ENCODE measurements around the gene THSD4. TPM values are rescaled to one million over a fixed set of nuclear protein-coding genes. Genes with fewer than 3 reads are reported as not detected.
A peak's percentile ranks its signal among the peaks of the same experiment; 100 is the strongest.

Gene THSD4
- total and polyA plus RNA-seq, 4 donors, result 6.0 to 42.4 (median 18.5) TPM

- TF ChIP-seq, protein P1, sequence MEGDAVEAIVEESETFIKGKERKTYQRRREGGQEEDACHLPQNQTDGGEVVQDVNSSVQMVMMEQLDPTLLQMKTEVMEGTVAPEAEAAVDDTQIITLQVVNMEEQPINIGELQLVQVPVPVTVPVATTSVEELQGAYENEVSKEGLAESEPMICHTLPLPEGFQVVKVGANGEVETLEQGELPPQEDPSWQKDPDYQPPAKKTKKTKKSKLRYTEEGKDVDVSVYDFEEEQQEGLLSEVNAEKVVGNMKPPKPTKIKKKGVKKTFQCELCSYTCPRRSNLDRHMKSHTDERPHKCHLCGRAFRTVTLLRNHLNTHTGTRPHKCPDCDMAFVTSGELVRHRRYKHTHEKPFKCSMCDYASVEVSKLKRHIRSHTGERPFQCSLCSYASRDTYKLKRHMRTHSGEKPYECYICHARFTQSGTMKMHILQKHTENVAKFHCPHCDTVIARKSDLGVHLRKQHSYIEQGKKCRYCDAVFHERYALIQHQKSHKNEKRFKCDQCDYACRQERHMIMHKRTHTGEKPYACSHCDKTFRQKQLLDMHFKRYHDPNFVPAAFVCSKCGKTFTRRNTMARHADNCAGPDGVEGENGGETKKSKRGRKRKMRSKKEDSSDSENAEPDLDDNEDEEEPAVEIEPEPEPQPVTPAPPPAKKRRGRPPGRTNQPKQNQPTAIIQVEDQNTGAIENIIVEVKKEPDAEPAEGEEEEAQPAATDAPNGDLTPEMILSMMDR (IDR thresholded peaks at IDR 0.05; ENCODE audit: control extremely low read depth, extremely low read depth), result no peak
- no peak overlapping the region for H3K9ac ChIP-seq (ENCODE audit: insufficient read depth in 1 of 2, low read length in 2 of 2)
- DNase-seq (peak in 1 of 3 donors; percentile 25), ATAC-seq (ENCODE audit: insufficient read depth, low FRiP score) (no peak)
- no peak overlapping the region for H3K27ac ChIP-seq (ENCODE audit: low read depth in 1 of 2, low read length in 1 of 2)
- WGBS, 2 donors, result 53 to 55% methylated on average over 3 of the region's 3 CpGs
- peaks cover 0 to 3% (median 0%) of the 10 kb centered on the region in 4 donors for H3K9me3 ChIP-seq (ENCODE audit: control insufficient read depth in 4 of 4, insufficient read depth in 3 of 4, low read length in 3 of 4)
- no peak overlapping the region for H3K4me3 ChIP-seq
- no peaks in the 10 kb centered on the region for H3K27me3 ChIP-seq (ENCODE audit: control insufficient read depth in 3 of 3, insufficient read depth in 3 of 3, low read length in 2 of 3)
- peaks cover 0 to 2% (median 0%) of the 10 kb centered on the region in 5 donors for H3K4me1 ChIP-seq (ENCODE audit: control insufficient read depth in 5 of 5, insufficient read depth in 5 of 5, low read length in 5 of 5)
- no peaks in the 10 kb centered on the region for H3K36me3 ChIP-seq (ENCODE audit: control insufficient read depth in 4 of 4, insufficient read depth in 4 of 4, low read length in 4 of 4)
Observed at GRCh38 chr15:71096676-71097075, 18.6 kb upstream of the THSD4 start.

DNA sequence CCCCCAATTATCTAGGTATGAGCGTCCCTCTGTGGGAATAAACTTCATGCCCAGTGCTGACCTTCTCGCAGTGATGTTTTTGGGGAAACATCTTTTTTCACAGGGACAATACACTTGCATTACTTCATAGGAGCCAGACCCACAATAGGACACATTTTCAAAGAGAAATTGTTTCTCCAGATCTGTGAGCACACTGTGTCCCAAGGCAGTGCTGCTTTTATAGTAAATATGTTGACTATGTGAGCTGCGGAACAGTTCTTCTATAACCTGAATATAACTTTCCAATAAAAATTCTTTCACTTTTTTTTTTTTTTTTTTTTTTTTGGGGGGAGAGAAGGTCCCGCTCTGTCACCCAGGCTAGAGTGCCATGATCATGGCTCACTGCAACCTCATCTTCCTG is 17.4 kb upstream of the THSD4 start:
- H3K27me3 ChIP-seq (ENCODE audit: control insufficient read depth in 3 of 3, insufficient read depth in 3 of 3, low read length in 2 of 3), result no peaks in the 10 kb centered on the region
- 94 to 99% methylated on average over 4 of the region's 4 CpGs for WGBS, 2 donors
- ATAC-seq (ENCODE audit: insufficient read depth, low FRiP score), result no peak

GRCh38 chr15:71098920-71099319 is 16.4 kb upstream of the THSD4 start:
- no peak overlapping the region for H3K9ac ChIP-seq (ENCODE audit: insufficient read depth in 1 of 2, low read length in 2 of 2)
- no peak for ATAC-seq (ENCODE audit: insufficient read depth, low FRiP score)
- no peak for DNase-seq
- WGBS, 2 donors, result 75 to 89% methylated on average over 1 of the region's 1 CpG
- H3K27me3 ChIP-seq (ENCODE audit: control insufficient read depth in 3 of 3, insufficient read depth in 3 of 3, low read length in 2 of 3), result no peaks in the 10 kb centered on the region
- H3K4me3 ChIP-seq, result no peak overlapping the region
- H3K27ac ChIP-seq (ENCODE audit: low read depth in 1 of 2, low read length in 1 of 2), result no peak overlapping the region
- peaks cover 0 to 5% (median 0%) of the 10 kb centered on the region in 5 donors for H3K4me1 ChIP-seq (ENCODE audit: control insufficient read depth in 5 of 5, insufficient read depth in 5 of 5, low read length in 5 of 5)
- no peaks in the 10 kb centered on the region for H3K36me3 ChIP-seq (ENCODE audit: control insufficient read depth in 4 of 4, insufficient read depth in 4 of 4, low read length in 4 of 4)
- H3K9me3 ChIP-seq (ENCODE audit: control insufficient read depth in 4 of 4, insufficient read depth in 3 of 4, low read length in 3 of 4), result peaks cover 0 to 3% (median 0%) of the 10 kb centered on the region in 4 donors
- TF ChIP-seq, protein P1 (IDR thresholded peaks at IDR 0.05; ENCODE audit: control extremely low read depth, extremely low read depth), result no peak

More for the DNA sequence above, 17.4 kb upstream of the THSD4 start:
- no peaks in the 10 kb centered on the region for H3K36me3 ChIP-seq (ENCODE audit: control insufficient read depth in 4 of 4, insufficient read depth in 4 of 4, low read length in 4 of 4)
- no peak for DNase-seq
- H3K4me1 ChIP-seq (ENCODE audit: control insufficient read depth in 5 of 5, insufficient read depth in 5 of 5, low read length in 5 of 5), result peaks cover 0 to 2% (median 0%) of the 10 kb centered on the region in 5 donors
- TF ChIP-seq, protein P1 (IDR thresholded peaks at IDR 0.05; ENCODE audit: control extremely low read depth, extremely low read depth), result no peak
- no peak overlapping the region for H3K27ac ChIP-seq (ENCODE audit: low read depth in 1 of 2, low read length in 1 of 2)
- peaks cover 0 to 3% (median 0%) of the 10 kb centered on the region in 4 donors for H3K9me3 ChIP-seq (ENCODE audit: control insufficient read depth in 4 of 4, insufficient read depth in 3 of 4, low read length in 3 of 4)
- H3K4me3 ChIP-seq, result no peak overlapping the region
- H3K9ac ChIP-seq (ENCODE audit: insufficient read depth in 1 of 2, low read length in 2 of 2), result no peak overlapping the region

DNA sequence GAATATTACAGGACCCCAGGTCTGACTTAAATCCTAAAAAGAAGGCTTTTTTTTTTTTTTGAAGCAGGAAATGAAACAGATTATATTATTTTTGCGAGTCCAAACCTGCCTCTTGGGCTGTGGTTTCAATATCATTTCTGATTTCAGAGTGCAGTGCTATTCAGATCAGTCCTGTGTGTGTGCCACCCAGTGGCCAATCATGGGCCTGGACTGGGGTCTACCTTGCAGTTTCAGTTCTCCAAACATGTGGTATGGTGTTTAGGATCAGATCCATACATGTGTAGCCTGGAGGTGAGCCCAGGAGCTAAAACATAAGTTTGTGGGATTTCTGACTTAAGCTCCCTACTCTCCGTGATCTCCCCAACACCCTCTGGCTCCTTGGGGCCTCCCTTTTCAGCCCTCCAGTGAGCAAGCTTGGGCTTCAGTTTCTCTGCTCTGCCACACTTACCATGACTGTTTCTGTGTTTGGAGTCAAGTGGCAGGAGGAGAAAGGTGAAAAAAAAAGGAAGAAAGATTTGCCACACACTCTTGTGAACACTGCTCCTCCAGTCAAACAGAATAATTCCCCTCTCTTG is 12.1 kb upstream of the THSD4 start:
- TF ChIP-seq, protein P1 (IDR thresholded peaks at IDR 0.05; ENCODE audit: control extremely low read depth, extremely low read depth), result peak; percentile 16
- Histone ChIP-seq H3K9ac (ENCODE audit: insufficient read depth in 1 of 2, low read length in 2 of 2) (no peak overlapping the region), H3K27me3 (ENCODE audit: control insufficient read depth in 3 of 3, insufficient read depth in 3 of 3, low read length in 2 of 3) (no peaks in the 10 kb centered on the region), H3K4me1 (ENCODE audit: control insufficient read depth in 5 of 5, insufficient read depth in 5 of 5, low read length in 5 of 5) (peaks cover 0 to 5% (median 0%) of the 10 kb centered on the region in 5 donors), H3K36me3 (ENCODE audit: control insufficient read depth in 4 of 4, insufficient read depth in 4 of 4, low read length in 4 of 4) (no peaks in the 10 kb centered on the region), H3K9me3 (ENCODE audit: control insufficient read depth in 4 of 4, insufficient read depth in 3 of 4, low read length in 3 of 4) (no peaks in the 10 kb centered on the region), H3K27ac (ENCODE audit: low read depth in 1 of 2, low read length in 1 of 2) (no peak overlapping the region), H3K4me3 (no peak overlapping the region)
- 47 to 72% methylated on average over 2 of the region's 2 CpGs for WGBS, 2 donors
- DNase-seq (no peak), ATAC-seq (ENCODE audit: insufficient read depth, low FRiP score) (no peak)

Measured in lung (tissue), 12 donors.